ENCODE results near the gene ARHGEF3.

ARHGEF3 gene

GRCh38 chr3:56795829-56796185 lies 5.9 kb downstream of the ARHGEF3 start:
- no peak for DNase-seq (ENCODE audit: low read depth, low spot score)

GRCh38 chr3:56795097-56795828 lies 6.5 kb downstream of the ARHGEF3 start:
- no peak for DNase-seq (ENCODE audit: low read depth, low spot score)

- DNase-seq (ENCODE audit: low read depth, low spot score) = no peak
These were observed 9.6 kb downstream of the ARHGEF3 start for GRCh38 chr3:56792193-56792592.

- DNase-seq (ENCODE audit: low read depth, low spot score) = no peak
These were observed 11.5 kb downstream of the ARHGEF3 start for GRCh38 chr3:56790016-56790821.

GRCh38 chr3:56789076-56789475 lies 12.7 kb downstream of the ARHGEF3 start:
- DNase-seq (ENCODE audit: low read depth, low spot score) = no peak

GRCh38 chr3:56788521-56788920 lies 13.2 kb downstream of the ARHGEF3 start:
- DNase-seq (ENCODE audit: low read depth, low spot score) = no peak

- DNase-seq (ENCODE audit: low read depth, low spot score) = no peak
These were observed 13.9 kb downstream of the ARHGEF3 start for GRCh38 chr3:56787784-56788256.

GRCh38 chr3:56787258-56787775 lies 14.4 kb downstream of the ARHGEF3 start:
- DNase-seq (ENCODE audit: low read depth, low spot score) = no peak

- no peak for DNase-seq (ENCODE audit: low read depth, low spot score)
These were observed 16.2 kb downstream of the ARHGEF3 start for GRCh38 chr3:56785499-56785898.

GRCh38 chr3:56784448-56785001 lies 17.2 kb downstream of the ARHGEF3 start:
- DNase-seq (ENCODE audit: low read depth, low spot score) = no peak

- peak; percentile 34 for DNase-seq (ENCODE audit: low read depth, low spot score)
These were observed 17.9 kb downstream of the ARHGEF3 start for GRCh38 chr3:56783644-56784447.

GRCh38 chr3:56782906-56783305 lies 18.8 kb downstream of the ARHGEF3 start:
- DNase-seq (ENCODE audit: low read depth, low spot score) = no peak

GRCh38 chr3:56782215-56782614 lies 19.5 kb downstream of the ARHGEF3 start:
- no peak for DNase-seq (ENCODE audit: low read depth, low spot score)

GRCh38 chr3:56781762-56782161 lies 20.0 kb downstream of the ARHGEF3 start:
- DNase-seq (ENCODE audit: low read depth, low spot score) = no peak

- DNase-seq (ENCODE audit: low read depth, low spot score) = no peak
These were observed 20.8 kb downstream of the ARHGEF3 start for GRCh38 chr3:56780936-56781335.

- DNase-seq (ENCODE audit: low read depth, low spot score) = no peak
These were observed 22.9 kb downstream of the ARHGEF3 start for GRCh38 chr3:56778893-56779292.

- DNase-seq (ENCODE audit: low read depth, low spot score) = no peak
These were observed 25.2 kb downstream of the ARHGEF3 start for GRCh38 chr3:56776556-56776950.

GRCh38 chr3:56775838-56776555 lies 25.8 kb downstream of the ARHGEF3 start:
- DNase-seq (ENCODE audit: low read depth, low spot score) = no peak

GRCh38 chr3:56775445-56775837 lies 26.3 kb downstream of the ARHGEF3 start:
- no peak for DNase-seq (ENCODE audit: low read depth, low spot score)

- DNase-seq (ENCODE audit: low read depth, low spot score) = no peak
These were observed 27.8 kb downstream of the ARHGEF3 start for GRCh38 chr3:56773986-56774385.

Data from activated CD4-positive, CD25-positive, alpha-beta regulatory T cell treated with anti-CD3 and anti-CD28 coated beads, Interleukin-2, amount 50 U/mL, for 16 hours (primary cell).